Adrenal gland (tissue), 12 donors: Measurements from ENCODE around the gene INTS1. TPM values are rescaled to one million over a fixed set of nuclear protein-coding genes. Genes with fewer than 3 reads are reported as not detected.

ENCODE experiments used
- DNase-seq, 7 donors: peaks; one replicate each; pipeline ENCODE4 v3.0.0-alpha.2; 2019 to 2020
- H3K27ac ChIP-seq, 5 donors: fragments of 200-600 bp; sonication (generic) in 4 of 5; 1 replicate in 3 of 5; 2 replicates in 2 of 5; pipeline versions ENCODE4 v1.5.1 to v1.8.0; 2016 to 2020; ENCODE audit warnings: mild to moderate bottlenecking in 1 of 5
- H3K27me3 ChIP-seq: fragments of 200-600 bp; 2 replicates; pipeline ENCODE4 v1.8.0; 2021
- H3K36me3 ChIP-seq, 2 donors: fragments of 200-600 bp; replicated peaks in 1 of 2; 1 replicate in 1 of 2; 2 replicates in 1 of 2; pipeline versions ENCODE4 v1.5.1 to v1.8.0; 2018 to 2022
- H3K4me1 ChIP-seq, 2 donors: fragments of 200-600 bp; replicated peaks in 1 of 2; 1 replicate in 1 of 2; 2 replicates in 1 of 2; pipeline versions ENCODE4 v1.5.1 to v1.8.0; 2018 to 2021
- H3K4me3 ChIP-seq, 4 donors: fragments of 200-600 bp; sonication (generic) in 3 of 4; one replicate each; pipeline ENCODE4 v1.5.1; 2016 to 2018
- H3K9me3 ChIP-seq, 3 donors: fragments of 200-600 bp; sonication (generic) in 1 of 3; replicated peaks in 1 of 3; 1 replicate in 2 of 3; 2 replicates in 1 of 3; pipeline versions ENCODE4 v1.5.1 to v1.8.0; 2016 to 2021
- POLR2A ChIP-seq, 2 donors: fragments of 450-650 bp; IDR thresholded peaks; one replicate each; pipeline ENCODE4 v1.6.1; 2017; ENCODE audit warnings: antibody characterized with exemption in 2 of 2, mild to moderate bottlenecking in 2 of 2, moderate library complexity in 1 of 2
- WGBS, 4 donors: extraction: QIAGEN DNeasy Blood & Tissue Kit in 2 of 4; methylation state at CpG; one replicate each; pipeline versions ENCODE4 v1.1.5 to v1.1.7; 2013 to 2017; 5-methylcytosine and 5-hydroxymethylcytosine counted together
- intact Hi-C, 2 donors: fragments of 100-400 bp; cut with DNase I; formaldehyde crosslinking; loops; one replicate each; pipeline versions ENCODE4 v1.14.1 to v1.15.0; 2022 to 2023
- polyA plus RNA-seq, 3 donors: library from polyadenylated mRNA; stranded (reverse); fragments of 200-250 nt in 2 of 3; fragments of 350-450 nt in 1 of 3; fragmentation: Illumina TruSeq in 1 of 3; extraction: RNeasy Lipid Tissue Mini Kit (QIAGEN cat#74804) in 1 of 3; gene quantifications; one replicate each; pipeline ENCODE4 v1.2.3, GENCODE V29; 2013 to 2014
- total RNA-seq, 9 donors: library from RNA; depleted of rRNA in 4 of 9; stranded (reverse); fragments of >200 nt in 4 of 9; fragments of 120-200 nt in 1 of 9; fragmentation: NEBNext Ultra II Directional in 1 of 9; extraction: Animal tissue kit (Norgen Biotek cat#: 25700) in 1 of 9; gene quantifications; one replicate each; pipeline versions ENCODE4 v1.1.0 to v1.2.4, GENCODE V29; 2013 to 2023
- TF ChIP-seq, protein P1 (sequence below), 6 experiments: fragments of 450-650 bp in 4 of 6; fragments of 200-600 bp in 2 of 6; sonication (generic) in 1 of 6; IDR thresholded peaks; 1 replicate in 5 of 6; 2 replicates in 1 of 6; pipeline versions ENCODE4 v1.5.1 to v1.8.0; 2016 to 2021; ENCODE audit warnings: antibody characterized with exemption in 6 of 6, mild to moderate bottlenecking in 2 of 6, moderate library complexity in 1 of 6
- donor health status: healthy with polysubstance abuse.
- donor health status: Bipolar disorder and iron deficiency.
- donor health status: DM: yes; HTN: yes; CAD: no.
- donor health status: DM: no; HTN: no; CAD: no.
- donor health status: DM: no; HTN: no; CAD: no.
- donor health status: DM: yes; HTN: yes; CAD: no.

INTS1 gene
- total and polyA plus RNA-seq, 12 donors, result 4.7 to 152 (median 72.8) TPM

DNA sequence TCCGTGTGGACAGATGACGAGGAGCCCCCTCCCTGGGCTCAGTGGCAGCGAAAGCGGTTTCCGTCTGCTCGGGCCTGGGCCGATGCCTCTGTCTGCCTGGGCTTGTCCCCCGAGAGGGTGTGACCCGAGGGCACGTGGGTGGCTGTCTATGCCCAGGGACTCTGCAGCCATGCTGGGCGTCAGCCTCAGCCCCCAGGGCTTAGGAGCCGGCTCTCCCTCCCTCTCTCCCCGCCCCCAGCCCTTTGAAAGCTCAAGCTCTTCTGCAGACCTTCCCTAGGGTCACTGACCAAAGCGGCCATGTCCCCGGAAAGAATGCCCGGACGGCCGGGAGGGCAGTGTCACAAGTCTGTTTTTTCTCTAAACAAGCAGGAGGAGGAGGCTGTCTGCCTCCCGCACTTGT is 52.0 kb downstream of the INTS1 start:
- no peaks in the 10 kb centered on the region for H3K27me3 ChIP-seq
- no peak overlapping the region for H3K4me3 ChIP-seq
- WGBS, 4 donors, result 33 to 73% (median 69%) methylated on average over 5 to 19 of the region's 19 CpGs
- intact Hi-C loops, result no loop called here
- TF ChIP-seq, protein P1, sequence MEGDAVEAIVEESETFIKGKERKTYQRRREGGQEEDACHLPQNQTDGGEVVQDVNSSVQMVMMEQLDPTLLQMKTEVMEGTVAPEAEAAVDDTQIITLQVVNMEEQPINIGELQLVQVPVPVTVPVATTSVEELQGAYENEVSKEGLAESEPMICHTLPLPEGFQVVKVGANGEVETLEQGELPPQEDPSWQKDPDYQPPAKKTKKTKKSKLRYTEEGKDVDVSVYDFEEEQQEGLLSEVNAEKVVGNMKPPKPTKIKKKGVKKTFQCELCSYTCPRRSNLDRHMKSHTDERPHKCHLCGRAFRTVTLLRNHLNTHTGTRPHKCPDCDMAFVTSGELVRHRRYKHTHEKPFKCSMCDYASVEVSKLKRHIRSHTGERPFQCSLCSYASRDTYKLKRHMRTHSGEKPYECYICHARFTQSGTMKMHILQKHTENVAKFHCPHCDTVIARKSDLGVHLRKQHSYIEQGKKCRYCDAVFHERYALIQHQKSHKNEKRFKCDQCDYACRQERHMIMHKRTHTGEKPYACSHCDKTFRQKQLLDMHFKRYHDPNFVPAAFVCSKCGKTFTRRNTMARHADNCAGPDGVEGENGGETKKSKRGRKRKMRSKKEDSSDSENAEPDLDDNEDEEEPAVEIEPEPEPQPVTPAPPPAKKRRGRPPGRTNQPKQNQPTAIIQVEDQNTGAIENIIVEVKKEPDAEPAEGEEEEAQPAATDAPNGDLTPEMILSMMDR (IDR thresholded peaks at IDR 0.05), result no peak
- no peak for TF ChIP-seq POLR2A (IDR thresholded peaks at IDR 0.05)
- peaks cover 0 to 8% of the 10 kb centered on the region in 2 donors for H3K36me3 ChIP-seq
- DNase-seq, result no peak
- peaks cover 24 to 48% of the 10 kb centered on the region in 2 donors for H3K4me1 ChIP-seq
- H3K9me3 ChIP-seq, result no peaks in the 10 kb centered on the region
- H3K27ac ChIP-seq, result peak overlapping the region in 2 of 5 donors; percentile 17 to 76

DNA sequence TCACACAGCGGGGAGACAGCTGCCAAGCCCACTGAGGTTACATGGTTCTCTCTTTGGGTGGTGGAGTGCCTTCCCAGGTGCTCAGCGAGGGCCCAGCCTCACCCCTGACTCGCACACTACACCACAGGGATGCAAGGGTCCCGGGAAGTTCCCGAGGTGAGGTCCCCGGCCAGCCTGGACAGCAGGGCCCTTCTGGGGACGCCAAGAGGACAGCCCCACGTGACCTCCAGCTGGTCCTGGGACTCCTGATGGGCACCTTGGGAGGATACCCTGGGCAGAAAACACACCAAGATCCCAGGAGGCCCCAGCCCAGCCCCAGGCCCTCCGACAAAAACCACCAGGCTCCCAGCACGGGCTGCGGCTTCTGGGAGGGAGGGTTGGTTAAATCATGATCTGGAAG is 53.2 kb downstream of the INTS1 start:
- DNase-seq, result no peak
- Histone ChIP-seq H3K9me3 (no peaks in the 10 kb centered on the region), H3K4me3 (no peak overlapping the region), H3K27ac (peak overlapping the region in 2 of 5 donors; percentile 16 to 21), H3K4me1 (peaks cover 12 to 40% of the 10 kb centered on the region in 2 donors), H3K36me3 (peaks cover 0 to 8% of the 10 kb centered on the region in 2 donors), H3K27me3 (no peaks in the 10 kb centered on the region)
- 88 to 90% (median 89%) methylated on average over 2 to 11 of the region's 11 CpGs; no CpG with 5 or more reads in 1 of the 4 donors for WGBS, 4 donors
- intact Hi-C loops, result no loop called here
- TF ChIP-seq, protein P1 (IDR thresholded peaks at IDR 0.05), result no peak
- TF ChIP-seq POLR2A (IDR thresholded peaks at IDR 0.05), result no peak

DNA sequence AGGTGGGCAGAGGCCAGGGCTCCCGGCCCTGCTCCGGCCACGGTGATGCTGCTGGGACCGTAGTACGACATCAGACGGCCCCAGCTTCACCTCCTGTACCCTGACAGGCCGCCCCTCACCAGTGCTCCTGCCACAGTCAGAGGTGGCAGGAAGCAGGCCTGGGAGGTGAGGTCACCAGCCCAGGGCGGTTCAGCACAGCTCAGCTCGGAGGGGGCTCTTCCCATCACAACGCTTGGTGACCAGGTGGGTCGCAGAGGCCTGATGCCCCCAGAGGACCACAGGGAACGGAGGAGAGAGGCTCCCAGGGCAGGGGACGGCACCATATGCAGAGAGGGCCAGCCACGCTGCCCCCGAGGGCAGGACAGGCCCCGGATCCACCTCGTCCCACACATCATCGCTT is 53.8 kb downstream of the INTS1 start:
- no peak for DNase-seq
- no peaks in the 10 kb centered on the region for H3K9me3 ChIP-seq
- H3K4me3 ChIP-seq, result no peak overlapping the region
- H3K36me3 ChIP-seq, result peaks cover 0 to 8% of the 10 kb centered on the region in 2 donors
- H3K27ac ChIP-seq, result peak overlapping the region in 2 of 5 donors; percentile 10 to 21
- 82 to 87% (median 85%) methylated on average over 15 to 18 of the region's 18 CpGs for WGBS, 4 donors
- intact Hi-C loops, result no loop called here
- no peak for TF ChIP-seq POLR2A (IDR thresholded peaks at IDR 0.05)
- TF ChIP-seq, protein P1 (IDR thresholded peaks at IDR 0.05), result no peak
- H3K4me1 ChIP-seq, result peaks cover 12 to 37% of the 10 kb centered on the region in 2 donors
- H3K27me3 ChIP-seq, result no peaks in the 10 kb centered on the region

GRCh38 chr7:1449951-1450350 is 54.2 kb downstream of the INTS1 start:
- no peak for DNase-seq
- H3K36me3 ChIP-seq, result peaks cover 0 to 8% of the 10 kb centered on the region in 2 donors
- no peak for TF ChIP-seq POLR2A (IDR thresholded peaks at IDR 0.05)
- TF ChIP-seq, protein P1 (IDR thresholded peaks at IDR 0.05), result no peak
- intact Hi-C loops, result no loop called here
- H3K4me3 ChIP-seq, result no peak overlapping the region
- peaks cover 8 to 37% of the 10 kb centered on the region in 2 donors for H3K4me1 ChIP-seq
- 64 to 87% (median 83%) methylated on average over 8 to 11 of the region's 11 CpGs for WGBS, 4 donors
- H3K9me3 ChIP-seq, result no peaks in the 10 kb centered on the region
- peak overlapping the region in 1 of 5 donors; percentile 34 for H3K27ac ChIP-seq
- H3K27me3 ChIP-seq, result no peaks in the 10 kb centered on the region
